Mesothelial cell of epicardium (in vitro differentiated cells): ENCODE data around the gene FLT4. TPM values are rescaled to one million over a fixed set of nuclear protein-coding genes. Genes with fewer than 3 reads are reported as not detected.
A peak's percentile ranks its signal among the peaks of the same experiment; 100 is the strongest.

Experiments used
- DNase-seq, 2 experiments: peaks; one replicate each; pipeline ENCODE4 v3.0.0; 2021; ENCODE audit warnings: low spot score in 2 of 2; ENCODE audit not compliant: unreplicated experiment in 2 of 2
- H3K27ac Mint-ChIP-seq: 2 replicates; pipeline ENCODE4 v1.8.0; 2021; ENCODE audit warnings: mixed read lengths
- H3K27me3 Mint-ChIP-seq: 2 replicates; pipeline ENCODE4 v1.8.0; 2021; ENCODE audit warnings: low read depth, mixed read lengths
- H3K36me3 Mint-ChIP-seq: 2 replicates; pipeline ENCODE4 v1.8.0; 2021; ENCODE audit warnings: mixed read lengths
- H3K4me1 Mint-ChIP-seq: 2 replicates; pipeline ENCODE4 v1.8.0; 2021; ENCODE audit warnings: mixed read lengths
- H3K4me3 Mint-ChIP-seq: 2 replicates; pipeline ENCODE4 v1.8.0; 2021; ENCODE audit warnings: mild to moderate bottlenecking, moderate library complexity, mixed read lengths
- H3K9me3 Mint-ChIP-seq: 2 replicates; pipeline ENCODE4 v1.8.0; 2021; ENCODE audit warnings: mixed read lengths
- CTCF ChIP-seq: fragments of 200-600 bp; sonication (generic); IDR thresholded peaks from one replicate; pipeline ENCODE4 v1.5.0; 2021; ENCODE audit warnings: antibody characterized with exemption; ENCODE audit not compliant: unreplicated experiment
- total RNA-seq: library from RNA; stranded (reverse); gene quantifications from 3 replicates; pipeline ENCODE4 v1.2.1, GENCODE V29; 2021

The FLT4 gene
- total RNA-seq, 1 donor from 2014 or later, result 1.8 TPM

GRCh38 chr5:180594311-180595045, 54.9 kb downstream of the FLT4 start:
- TF ChIP-seq CTCF, result no peak
- Mint-ChIP-seq H3K4me3 (no peak overlapping the region), H3K9me3 (no peaks in the 10 kb centered on the region), H3K27me3 (peaks cover 39% of the 10 kb centered on the region), H3K36me3 (no peaks in the 10 kb centered on the region), H3K4me1 (peaks cover 10% of the 10 kb centered on the region), H3K27ac (no peak overlapping the region)
- no peak for DNase-seq

GRCh38 chr5:180593446-180594206, 55.8 kb downstream of the FLT4 start:
- peaks cover 11% of the 10 kb centered on the region for H3K4me1 Mint-ChIP-seq
- no peak overlapping the region for H3K4me3 Mint-ChIP-seq
- DNase-seq, result no peak

GRCh38 chr5:180592176-180592575, 57.2 kb downstream of the FLT4 start:
- H3K4me3 Mint-ChIP-seq, result peak overlapping the region; percentile 60
- peaks cover 61% of the 10 kb centered on the region for H3K27me3 Mint-ChIP-seq
- TF ChIP-seq CTCF, result no peak
- H3K36me3 Mint-ChIP-seq, result no peaks in the 10 kb centered on the region
- H3K9me3 Mint-ChIP-seq, result no peaks in the 10 kb centered on the region
- no peak overlapping the region for H3K27ac Mint-ChIP-seq
- peaks cover 11% of the 10 kb centered on the region for H3K4me1 Mint-ChIP-seq
- DNase-seq, result no peak

More at GRCh38 chr5:180593446-180594206, 55.8 kb downstream of the FLT4 start:
- no peak for TF ChIP-seq CTCF
- Mint-ChIP-seq H3K36me3 (no peaks in the 10 kb centered on the region), H3K27ac (no peak overlapping the region), H3K27me3 (peaks cover 47% of the 10 kb centered on the region), H3K9me3 (no peaks in the 10 kb centered on the region)

GRCh38 chr5:180591311-180591887, 58.0 kb downstream of the FLT4 start, which contains the start of gene SCGB3A1:
Gene SCGB3A1, minus strand, starts transcription at chr5:180591499. Its CDS starts 37 bp downstream, at chr5:180591462.
- Mint-ChIP-seq H3K4me1 (peaks cover 11% of the 10 kb centered on the region), H3K27ac (no peak within 1 kb of the TSS), H3K36me3 (no peaks in the 10 kb centered on the region), H3K4me3 (peak within 1 kb of the TSS; percentile 60), H3K9me3 (peaks cover 4% of the 10 kb centered on the region), H3K27me3 (peaks cover 67% of the 10 kb centered on the region)
- TF ChIP-seq CTCF, result no peak
- DNase-seq, result no peak

- Mint-ChIP-seq H3K36me3 (no peaks in the 10 kb centered on the region), H3K4me1 (peaks cover 11% of the 10 kb centered on the region), H3K9me3 (peaks cover 7% of the 10 kb centered on the region), H3K27me3 (peaks cover 74% of the 10 kb centered on the region), H3K27ac (no peak overlapping the region), H3K4me3 (peak overlapping the region; percentile 37)
- no peak for DNase-seq
- no peak for TF ChIP-seq CTCF
Measured at GRCh38 chr5:180590543-180591310, 58.7 kb downstream of the FLT4 start.
